Measurements from ENCODE around the gene GLDN.

The GLDN gene

DNA sequence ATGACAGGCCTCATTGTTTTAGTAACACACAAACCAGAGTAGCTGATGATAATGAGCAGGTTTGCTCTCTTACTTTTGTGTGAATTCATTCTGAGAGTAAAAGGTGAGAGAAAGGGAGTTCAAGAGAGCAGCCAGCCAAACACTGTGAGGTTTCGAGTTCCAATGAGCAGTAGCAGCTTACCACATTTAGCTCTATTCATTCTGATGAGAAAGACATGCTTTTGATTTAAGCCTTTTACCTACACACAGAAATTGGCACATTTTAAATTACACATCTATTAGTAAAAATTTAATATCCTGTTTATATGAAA is 28.0 kb downstream of the GLDN start:
- DNase-seq (ENCODE audit: low spot score): peak; percentile 37
- in situ Hi-C loops (cut with MboI; ENCODE audit: low sequenced_read_pairs, unreplicated experiment): no loop called here
- TF ChIP-seq, protein P1, sequence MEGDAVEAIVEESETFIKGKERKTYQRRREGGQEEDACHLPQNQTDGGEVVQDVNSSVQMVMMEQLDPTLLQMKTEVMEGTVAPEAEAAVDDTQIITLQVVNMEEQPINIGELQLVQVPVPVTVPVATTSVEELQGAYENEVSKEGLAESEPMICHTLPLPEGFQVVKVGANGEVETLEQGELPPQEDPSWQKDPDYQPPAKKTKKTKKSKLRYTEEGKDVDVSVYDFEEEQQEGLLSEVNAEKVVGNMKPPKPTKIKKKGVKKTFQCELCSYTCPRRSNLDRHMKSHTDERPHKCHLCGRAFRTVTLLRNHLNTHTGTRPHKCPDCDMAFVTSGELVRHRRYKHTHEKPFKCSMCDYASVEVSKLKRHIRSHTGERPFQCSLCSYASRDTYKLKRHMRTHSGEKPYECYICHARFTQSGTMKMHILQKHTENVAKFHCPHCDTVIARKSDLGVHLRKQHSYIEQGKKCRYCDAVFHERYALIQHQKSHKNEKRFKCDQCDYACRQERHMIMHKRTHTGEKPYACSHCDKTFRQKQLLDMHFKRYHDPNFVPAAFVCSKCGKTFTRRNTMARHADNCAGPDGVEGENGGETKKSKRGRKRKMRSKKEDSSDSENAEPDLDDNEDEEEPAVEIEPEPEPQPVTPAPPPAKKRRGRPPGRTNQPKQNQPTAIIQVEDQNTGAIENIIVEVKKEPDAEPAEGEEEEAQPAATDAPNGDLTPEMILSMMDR (IDR thresholded peaks at IDR 0.05; ENCODE audit: borderline replicate concordance, control extremely low read depth, extremely low read depth, insufficient read depth, missing control alignments): no peak

DNA sequence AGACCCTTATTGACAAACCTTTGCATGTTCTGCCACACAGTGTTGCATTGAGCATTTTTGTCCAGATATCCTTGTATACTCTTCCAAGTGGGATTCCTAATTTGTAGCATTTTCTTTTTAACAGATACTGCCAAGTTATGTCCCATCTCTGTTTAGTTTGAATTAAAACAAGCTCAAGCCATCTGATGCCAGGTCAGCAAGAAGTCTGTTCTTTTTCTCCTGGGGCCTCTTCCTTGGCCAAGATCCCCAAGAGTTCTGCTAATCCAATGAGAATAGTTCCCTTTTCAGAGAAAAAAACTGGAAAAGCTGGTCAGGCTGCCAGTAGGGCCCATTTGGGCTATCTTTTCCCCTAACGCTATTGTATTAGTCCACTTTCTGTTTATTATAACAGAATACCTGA is 29.8 kb downstream of the GLDN start:
- no peak for DNase-seq (ENCODE audit: low spot score)
- TF ChIP-seq, protein P1 (IDR thresholded peaks at IDR 0.05; ENCODE audit: borderline replicate concordance, control extremely low read depth, extremely low read depth, insufficient read depth, missing control alignments): no peak
- in situ Hi-C loops (cut with MboI; ENCODE audit: low sequenced_read_pairs, unreplicated experiment): no loop called here

DNA sequence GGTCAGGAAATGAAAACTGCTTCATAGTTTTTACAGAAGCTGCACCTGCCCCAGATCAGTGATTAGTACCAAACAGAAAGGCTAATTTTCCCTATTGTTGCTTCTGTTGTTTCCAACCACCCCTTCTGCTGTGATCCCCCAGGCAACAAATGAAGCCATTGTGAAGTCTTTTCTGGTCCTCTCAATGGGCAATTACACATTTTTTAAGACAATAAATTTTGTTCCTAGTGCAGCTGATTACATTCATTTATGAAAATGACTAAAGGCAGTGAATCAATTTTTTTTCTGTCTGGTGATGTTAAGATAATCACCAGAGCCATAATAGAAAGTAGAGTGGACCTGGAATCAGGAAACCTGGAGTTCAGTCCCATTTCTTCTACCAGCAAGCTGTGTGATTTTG is 32.7 kb downstream of the GLDN start:
- in situ Hi-C loops (cut with MboI; ENCODE audit: low sequenced_read_pairs, unreplicated experiment): no loop called here
- DNase-seq (ENCODE audit: low spot score): no peak
- TF ChIP-seq, protein P1 (IDR thresholded peaks at IDR 0.05; ENCODE audit: borderline replicate concordance, control extremely low read depth, extremely low read depth, insufficient read depth, missing control alignments): no peak

DNA sequence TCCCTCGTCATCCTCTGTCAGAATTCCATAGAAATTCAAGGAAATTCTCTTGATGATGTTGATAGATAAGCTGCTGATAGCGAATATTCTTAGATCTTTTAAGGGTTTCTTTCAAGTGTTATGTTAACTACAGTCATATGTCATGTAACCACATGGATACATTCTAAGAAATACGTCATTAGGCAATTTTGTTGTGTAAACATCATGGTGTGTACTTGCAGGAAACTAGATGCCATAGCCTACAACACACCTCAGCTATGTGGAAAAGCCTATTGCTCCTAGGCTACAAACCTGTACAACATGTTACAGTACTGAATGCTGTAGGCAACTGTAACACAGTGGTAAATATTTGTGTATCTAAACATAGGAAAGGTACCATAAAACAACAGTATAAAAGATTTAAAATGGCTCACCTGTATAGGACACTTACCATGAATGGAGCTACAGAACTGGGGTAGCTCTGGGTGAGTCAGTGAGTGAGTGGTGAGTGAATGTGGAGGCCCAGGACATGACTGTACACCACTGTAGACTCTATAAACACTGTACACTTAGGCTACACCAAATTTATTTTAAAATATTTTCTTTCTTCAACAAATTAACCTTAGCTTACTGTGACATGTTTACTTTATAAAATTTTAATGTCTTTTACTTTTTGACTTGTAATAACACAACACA is 34.6 kb downstream of the GLDN start:
- DNase-seq (ENCODE audit: low spot score): no peak
- TF ChIP-seq, protein P1 (IDR thresholded peaks at IDR 0.05; ENCODE audit: borderline replicate concordance, control extremely low read depth, extremely low read depth, insufficient read depth, missing control alignments): no peak
- in situ Hi-C loops (cut with MboI; ENCODE audit: low sequenced_read_pairs, unreplicated experiment): loop anchor here (25.0 kb wide), 1 partner anchor 89 kb away; no protein-coding TSS in a partner anchor

DNA sequence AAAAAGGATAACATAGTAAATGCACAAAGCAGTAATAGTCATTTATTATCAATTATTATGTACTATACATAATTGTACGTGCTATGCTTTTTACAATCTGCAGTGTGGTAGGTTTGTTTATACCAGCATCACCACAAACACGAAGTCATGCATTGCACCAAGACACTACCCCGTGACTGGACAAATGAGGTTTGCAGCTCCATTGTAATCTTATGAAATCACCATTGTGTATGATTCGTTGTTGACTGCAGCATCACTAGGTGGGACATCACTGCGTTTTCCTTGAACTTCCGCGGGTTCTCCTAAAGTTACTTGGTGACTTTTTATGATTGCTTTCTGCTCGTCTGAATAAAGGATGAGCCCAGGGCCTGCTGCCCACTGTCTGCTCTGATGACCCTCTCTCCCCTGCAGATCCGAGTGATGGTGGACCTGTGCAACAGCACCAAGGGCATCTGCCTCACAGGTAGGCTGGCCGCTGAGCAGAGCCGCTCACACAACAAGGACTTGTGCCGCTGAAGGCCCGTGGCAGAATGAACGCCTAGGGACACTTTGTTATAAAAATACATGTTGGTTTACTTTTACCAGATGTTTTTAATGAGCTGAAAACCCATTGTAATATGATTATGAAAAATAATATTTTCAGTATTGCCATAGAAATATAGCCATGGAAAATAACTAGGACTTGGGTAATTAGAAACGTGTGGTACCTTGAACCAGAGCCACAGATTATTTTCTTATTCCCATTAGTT is 35.8 kb downstream of the GLDN start:
- DNase-seq (ENCODE audit: low spot score): no peak
- TF ChIP-seq, protein P1 (IDR thresholded peaks at IDR 0.05; ENCODE audit: borderline replicate concordance, control extremely low read depth, extremely low read depth, insufficient read depth, missing control alignments): no peak
- in situ Hi-C loops (cut with MboI; ENCODE audit: low sequenced_read_pairs, unreplicated experiment): loop anchor here (25.0 kb wide), 1 partner anchor 90 kb away; no protein-coding TSS in a partner anchor

- no peak for DNase-seq (ENCODE audit: low spot score)
- in situ Hi-C loops (cut with MboI; ENCODE audit: low sequenced_read_pairs, unreplicated experiment): loop anchor here (25.0 kb wide), 1 partner anchor 91 kb away; no protein-coding TSS in a partner anchor
- TF ChIP-seq, protein P1 (IDR thresholded peaks at IDR 0.05; ENCODE audit: borderline replicate concordance, control extremely low read depth, extremely low read depth, insufficient read depth, missing control alignments): no peak
These were observed 37.0 kb downstream of the GLDN start for GRCh38 chr15:51378406-51378805.
